ENCODE results near the gene MTM1.

The MTM1 gene

DNA sequence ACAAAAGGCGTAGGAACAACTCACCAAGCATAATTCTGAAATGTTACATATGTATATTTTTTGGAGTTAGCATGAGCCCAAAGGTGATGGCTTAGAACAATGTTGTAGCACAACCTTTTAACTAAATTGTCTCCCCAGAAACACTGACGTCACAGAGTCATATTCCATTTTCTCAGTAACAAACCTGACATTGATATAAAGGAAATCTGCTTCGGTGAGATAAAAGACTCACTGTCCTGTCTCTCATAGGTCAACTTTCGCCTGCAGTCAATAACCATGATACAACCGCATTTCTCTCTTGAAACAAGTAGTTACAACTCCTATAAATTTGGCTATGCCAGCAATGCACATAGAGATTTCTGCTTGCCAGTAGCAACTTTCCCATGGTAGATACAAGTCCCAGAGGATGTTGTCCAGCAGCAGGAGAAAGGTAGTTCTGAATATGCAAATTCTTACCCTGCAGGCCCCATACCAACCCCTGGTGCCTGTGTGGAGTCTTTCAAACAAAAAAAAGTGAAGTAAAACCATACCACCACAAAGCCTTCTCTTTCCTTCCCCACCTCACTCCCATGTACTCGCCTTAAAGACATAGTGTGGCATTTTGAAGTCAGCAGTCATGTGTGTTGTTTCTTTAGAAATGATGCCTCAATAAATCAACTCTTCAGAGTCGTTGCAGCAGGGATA, 47.9 kb downstream of the MTM1 start:
- TF ChIP-seq CTCF (IDR thresholded peaks at IDR 0.05; ENCODE audit: insufficient read depth, low read depth, low read length, missing control alignments): no peak
- no peak for DNase-seq (ENCODE audit: low read depth)
- no peak overlapping the region for H3K4me3 ChIP-seq (ENCODE audit: low read length)

- no peak overlapping the region for H3K4me3 ChIP-seq (ENCODE audit: low read length)
- DNase-seq (ENCODE audit: low read depth): no peak
- TF ChIP-seq CTCF (IDR thresholded peaks at IDR 0.05; ENCODE audit: insufficient read depth, low read depth, low read length, missing control alignments): no peak
Measured at GRCh38 chrX:150616863-150617198, 48.4 kb downstream of the MTM1 start.

- no peak overlapping the region for H3K4me3 ChIP-seq (ENCODE audit: low read length)
- TF ChIP-seq CTCF (IDR thresholded peaks at IDR 0.05; ENCODE audit: insufficient read depth, low read depth, low read length, missing control alignments): no peak
- DNase-seq (ENCODE audit: low read depth): no peak
Measured at GRCh38 chrX:150621652-150622051, 53.2 kb downstream of the MTM1 start.

GRCh38 chrX:150623583-150623982, 55.2 kb downstream of the MTM1 start:
- TF ChIP-seq CTCF (IDR thresholded peaks at IDR 0.05; ENCODE audit: insufficient read depth, low read depth, low read length, missing control alignments): no peak
- no peak for DNase-seq (ENCODE audit: low read depth)
- H3K4me3 ChIP-seq (ENCODE audit: low read length): no peak overlapping the region

DNA sequence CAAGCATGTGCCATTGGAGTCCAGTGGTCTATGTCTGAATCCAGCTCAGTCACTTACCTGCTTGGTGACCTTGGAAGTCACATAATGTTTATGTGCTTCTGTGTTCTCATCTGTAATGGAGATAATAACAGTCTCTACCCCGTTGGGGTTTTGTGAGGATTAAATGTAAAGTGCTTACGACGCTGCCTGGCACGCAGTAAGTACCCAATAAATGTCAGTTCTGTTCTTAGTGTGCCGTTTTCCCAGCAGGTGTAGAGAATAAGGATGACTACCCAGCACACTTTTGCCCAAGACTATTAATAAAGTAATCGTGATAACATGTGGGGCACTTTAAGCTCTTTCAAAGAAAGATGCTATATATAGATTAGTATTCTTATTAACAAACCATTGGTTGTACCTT, 56.7 kb downstream of the MTM1 start:
- DNase-seq (ENCODE audit: low read depth): no peak
- no peak for TF ChIP-seq CTCF (IDR thresholded peaks at IDR 0.05; ENCODE audit: insufficient read depth, low read depth, low read length, missing control alignments)
- H3K4me3 ChIP-seq (ENCODE audit: low read length): no peak overlapping the region

DNA sequence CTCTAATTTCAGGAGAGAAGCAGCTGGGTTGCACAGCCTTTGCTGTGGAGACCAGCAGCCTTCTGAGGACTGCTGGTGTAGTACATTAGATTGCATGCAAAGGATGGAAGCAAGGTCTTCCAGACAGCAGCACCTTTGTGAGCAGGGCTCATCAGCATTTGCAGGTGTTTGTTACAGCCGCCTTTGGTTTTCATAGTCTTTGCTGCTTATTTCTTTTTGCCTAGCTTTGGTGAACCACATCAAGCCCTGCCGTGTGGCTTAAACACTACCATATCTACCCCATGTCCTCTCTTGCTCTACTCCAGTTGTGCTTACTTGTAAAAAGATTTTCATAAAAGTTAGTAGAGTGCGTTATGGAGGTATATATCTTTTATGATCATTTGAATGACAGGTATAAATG, 57.5 kb downstream of the MTM1 start:
- H3K4me3 ChIP-seq (ENCODE audit: low read length): no peak overlapping the region
- no peak for DNase-seq (ENCODE audit: low read depth)
- TF ChIP-seq CTCF (IDR thresholded peaks at IDR 0.05; ENCODE audit: insufficient read depth, low read depth, low read length, missing control alignments): no peak

DNA sequence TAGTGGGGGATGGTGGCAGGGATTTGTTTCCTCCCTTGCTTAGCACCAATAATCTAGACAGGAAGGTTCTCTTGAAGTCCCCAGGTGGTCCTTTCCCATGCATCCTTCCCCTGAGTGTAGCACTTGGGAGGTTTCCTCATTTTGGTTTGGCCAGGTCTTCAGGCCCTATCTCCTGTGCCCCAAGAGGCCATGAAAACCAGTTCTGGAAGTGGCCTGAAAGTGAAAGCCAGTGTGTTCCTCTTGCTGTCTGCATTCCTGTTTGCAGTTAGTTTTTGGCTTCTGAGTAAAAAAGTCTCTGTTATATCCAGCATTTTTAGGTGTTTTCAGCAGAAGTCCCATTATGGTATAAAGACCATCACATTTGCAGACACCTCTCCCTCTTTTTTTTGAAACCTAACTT, 59.5 kb downstream of the MTM1 start:
- no peak overlapping the region for H3K4me3 ChIP-seq (ENCODE audit: low read length)
- no peak for DNase-seq (ENCODE audit: low read depth)
- no peak for TF ChIP-seq CTCF (IDR thresholded peaks at IDR 0.05; ENCODE audit: insufficient read depth, low read depth, low read length, missing control alignments)

All from epithelial cell of esophagus (primary cell).